Ovary (tissue), 9 donors: ENCODE data around the gene NAXD. TPM values are rescaled to one million over a fixed set of nuclear protein-coding genes. Genes with fewer than 3 reads are reported as not detected.

Experiments
- DNase-seq, 5 donors: peaks; one replicate each; pipeline ENCODE4 v3.0.0-alpha.2; 2019 to 2020
- H3K27ac ChIP-seq, 2 donors: fragments of 200-600 bp; one replicate each; pipeline versions ENCODE4 v1.5.1 to v1.8.0; 2019 to 2022
- H3K27me3 ChIP-seq: fragments of 200-600 bp; one replicate; pipeline ENCODE4 v1.8.0; 2022
- H3K36me3 ChIP-seq: fragments of 200-600 bp; sonication (generic); one replicate; pipeline ENCODE4 v1.5.1; 2019
- H3K4me1 ChIP-seq: one replicate; pipeline ENCODE4 v1.8.1; 2013; ENCODE audit warnings: mild to moderate bottlenecking, moderate library complexity; ENCODE audit not compliant: insufficient read depth
- H3K4me3 ChIP-seq: fragments of 200-600 bp; sonication (generic); one replicate; pipeline ENCODE4 v1.5.1; 2017
- H3K9me3 ChIP-seq, 2 donors: fragments of 200-600 bp in 1 of 2; sonication (generic) in 1 of 2; one replicate each; pipeline versions ENCODE4 v1.5.1 to v1.8.1; 2013 to 2019; ENCODE audit warnings: mild to moderate bottlenecking in 1 of 2, moderate library complexity in 1 of 2
- CTCF ChIP-seq, 3 donors: fragments of 450-650 bp in 2 of 3; fragments of 200-600 bp in 1 of 3; IDR thresholded peaks; one replicate each; pipeline versions ENCODE4 v1.5.1 to v1.8.0; 2016 to 2022; ENCODE audit warnings: antibody characterized with exemption in 3 of 3, mild to moderate bottlenecking in 1 of 3
- EP300 ChIP-seq: sonication (generic); formaldehyde crosslinking; IDR thresholded peaks from one replicate; pipeline ENCODE4 v1.6.1; 2017; ENCODE audit warnings: antibody characterized with exemption
- POLR2A ChIP-seq: fragments of 450-650 bp; IDR thresholded peaks from one replicate; pipeline ENCODE4 v1.6.1; 2017; ENCODE audit warnings: antibody characterized with exemption, mild to moderate bottlenecking, moderate library complexity
- WGBS, 3 donors: extraction: QIAGEN DNeasy Blood & Tissue Kit in 1 of 3; methylation state at CpG; one replicate each; pipeline versions ENCODE4 v1.1.5 to v1.1.7; 2013 to 2017; 5-methylcytosine and 5-hydroxymethylcytosine counted together
- intact Hi-C, 4 donors: fragments of 100-400 bp; cut with DNase I; formaldehyde crosslinking; loops; one replicate each; pipeline versions ENCODE4 v1.11.0 to v1.15.1; 2022 to 2023
- polyA plus RNA-seq, 2 donors: library from polyadenylated mRNA; stranded (reverse); fragments of 200-250 nt in 1 of 2; fragments of 350-450 nt in 1 of 2; fragmentation: Illumina TruSeq in 1 of 2; extraction: RNeasy Lipid Tissue Mini Kit (QIAGEN cat#74804) in 1 of 2; gene quantifications; one replicate each; pipeline ENCODE4 v1.2.3, GENCODE V29; 2013 to 2014
- total RNA-seq, 7 donors: library from RNA; depleted of rRNA in 2 of 7; stranded (reverse); fragments of >200 nt in 2 of 7; fragmentation: NEBNext Ultra II Directional in 3 of 7; extraction: Animal tissue kit (Norgen Biotek cat#: 25700) in 3 of 7; gene quantifications; one replicate each; pipeline versions ENCODE4 v1.1.0 to v1.2.4, GENCODE V29; 2016 to 2023
- donor health status: DM: no; HTN: no; CAD: no; lungs with moderate emphysema.
- donor health status: DM: no; HTN: no; CAD: no.
- donor health status: Bipolar disorder and iron deficiency.
- donor health status: DM: yes; HTN: yes; CAD: no.
- donor health status: DM: no; HTN: no; CAD: no.
- donor health status: DM: yes; HTN: yes; CAD: no.

NAXD gene
- total and polyA plus RNA-seq, 9 donors: 28.4 to 67.1 (median 48.5) TPM

DNA sequence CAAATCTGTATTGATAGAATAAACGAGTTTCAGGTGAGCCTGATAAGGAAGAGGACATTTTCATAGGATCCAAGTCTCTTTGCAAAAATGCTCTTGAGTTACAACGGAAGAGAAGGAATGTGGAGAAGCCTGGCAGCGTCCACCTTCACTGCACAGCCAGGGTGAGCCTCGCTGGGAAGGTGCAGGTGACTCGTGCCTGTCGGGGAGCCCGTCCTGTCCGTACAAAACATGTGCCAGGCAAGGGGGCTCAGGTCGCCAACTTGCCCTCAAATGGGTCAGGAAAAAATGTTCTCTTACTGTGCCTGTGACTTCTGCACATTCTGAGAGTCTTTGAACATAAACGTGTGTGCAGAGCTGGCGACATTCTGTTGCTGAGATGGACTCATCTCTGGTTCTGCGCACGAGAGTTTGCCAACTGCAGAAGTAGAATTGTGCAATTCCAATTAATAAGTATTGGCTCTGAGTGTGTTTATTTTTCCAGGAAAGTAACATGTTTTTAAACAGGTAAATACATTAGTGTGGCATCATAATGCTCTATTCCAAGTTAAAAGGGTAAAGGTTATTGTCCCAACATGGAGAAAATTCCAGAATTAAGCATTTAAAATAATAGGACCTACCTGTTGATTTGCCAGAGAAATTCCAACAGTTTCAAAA is 28.6 kb downstream of the NAXD start:
- no peaks in the 10 kb centered on the region for H3K27me3 ChIP-seq
- H3K4me3 ChIP-seq: no peak overlapping the region
- peaks cover 7% of the 10 kb centered on the region for H3K4me1 ChIP-seq
- H3K9me3 ChIP-seq: no peaks in the 10 kb centered on the region
- no peak for DNase-seq
- intact Hi-C loops: loop anchor here in 2 of 4 donors (10.0 kb wide), 2 partner anchors 61 to 271 kb away; partner anchors contain the start of genes ANKRD10 (in 1 of the 2) and CARS2 (in 1 of the 2)
- H3K36me3 ChIP-seq: no peaks in the 10 kb centered on the region
- H3K27ac ChIP-seq: no peak overlapping the region
- 75 to 80% (median 76%) methylated on average over 13 of the region's 13 CpGs for WGBS, 3 donors
- TF ChIP-seq EP300 (no peak), POLR2A (no peak), CTCF (IDR thresholded peaks at IDR 0.05) (no peak)

- H3K27ac ChIP-seq: no peak overlapping the region
- intact Hi-C loops: loop anchor here in 2 of 4 donors (10.0 kb wide), 2 partner anchors 60 to 270 kb away; partner anchors contain the start of genes ANKRD10 (in 1 of the 2) and CARS2 (in 1 of the 2)
- TF ChIP-seq CTCF (IDR thresholded peaks at IDR 0.05): no peak
- no peak for TF ChIP-seq EP300
- no peak for TF ChIP-seq POLR2A
- no peak overlapping the region for H3K4me3 ChIP-seq
- whole genome bisulfite sequencing, 3 donors: 22 to 46% (median 26%) methylated on average over 27 to 28 of the region's 28 CpGs
- no peaks in the 10 kb centered on the region for H3K36me3 ChIP-seq
- peak in 4 of 5 donors; percentile 65 to 78 (median 73) for DNase-seq
- peaks cover 7% of the 10 kb centered on the region for H3K4me1 ChIP-seq
- H3K27me3 ChIP-seq: no peaks in the 10 kb centered on the region
- no peaks in the 10 kb centered on the region for H3K9me3 ChIP-seq
Observed at GRCh38 chr13:110644892-110645521, 29.7 kb downstream of the NAXD start.

- intact Hi-C loops: loop anchor here in 2 of 4 donors (10.0 kb wide), 2 partner anchors 59 to 269 kb away; partner anchors contain the start of genes ANKRD10 (in 1 of the 2) and CARS2 (in 1 of the 2)
- Histone ChIP-seq H3K27ac (no peak overlapping the region), H3K9me3 (no peaks in the 10 kb centered on the region), H3K27me3 (no peaks in the 10 kb centered on the region), H3K4me1 (peaks cover 4% of the 10 kb centered on the region), H3K4me3 (no peak overlapping the region), H3K36me3 (no peaks in the 10 kb centered on the region)
- no peak for TF ChIP-seq CTCF (IDR thresholded peaks at IDR 0.05)
- no peak for TF ChIP-seq POLR2A
- no peak for TF ChIP-seq EP300
- DNase-seq: no peak
- 82 to 89% (median 85%) methylated on average over 13 to 15 of the region's 15 CpGs for WGBS, 3 donors
Observed at GRCh38 chr13:110645750-110646149, 30.4 kb downstream of the NAXD start.

DNA sequence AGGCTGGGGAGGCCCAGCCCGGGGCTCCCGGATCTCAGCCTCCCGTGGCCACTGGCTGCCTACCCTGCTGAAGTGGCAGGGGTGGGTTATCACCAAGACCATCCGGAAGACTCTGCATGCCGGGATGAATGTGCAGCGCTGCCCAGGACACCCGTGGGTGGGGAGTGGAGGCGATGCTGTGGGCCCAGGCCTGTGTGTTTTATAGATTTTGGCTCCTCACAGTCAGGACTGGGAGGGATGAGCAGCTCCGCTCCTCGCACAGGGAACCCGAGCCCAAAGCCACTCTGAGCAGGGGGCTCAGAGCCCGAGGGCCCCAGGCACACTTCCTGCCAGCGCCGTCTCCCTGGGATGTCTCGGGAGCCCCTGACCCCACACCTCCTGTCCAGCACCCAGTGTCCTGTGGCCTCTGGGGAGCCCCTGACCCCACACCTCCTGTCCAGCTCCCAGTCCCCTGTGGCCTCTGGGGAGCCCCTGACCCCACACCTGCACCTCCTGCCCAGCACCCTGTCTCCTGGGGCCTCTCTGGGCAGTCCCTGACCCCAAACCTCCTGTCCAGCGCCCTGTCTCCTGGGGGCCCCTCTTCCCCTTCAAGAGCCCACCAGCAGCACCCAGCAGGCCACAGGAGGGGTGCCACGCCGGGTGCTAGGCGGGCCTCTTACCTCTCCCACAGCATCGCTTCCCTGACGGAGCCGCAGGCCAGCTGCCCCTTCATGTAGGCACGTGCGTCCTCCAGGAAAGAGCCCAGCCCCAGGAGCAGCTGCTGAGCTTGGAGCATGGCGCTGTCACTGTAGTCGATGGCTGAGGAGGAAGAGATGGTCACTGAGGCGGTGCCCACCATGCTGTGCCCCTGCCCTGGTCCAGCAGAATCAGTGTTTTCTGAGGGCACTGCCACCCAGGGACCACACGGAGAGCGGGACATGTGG is 31.4 kb downstream of the NAXD start:
- Histone ChIP-seq H3K9me3 (no peaks in the 10 kb centered on the region), H3K4me3 (no peak overlapping the region), H3K4me1 (peaks cover 4% of the 10 kb centered on the region), H3K27ac (no peak overlapping the region), H3K27me3 (no peaks in the 10 kb centered on the region), H3K36me3 (no peaks in the 10 kb centered on the region)
- no peak for TF ChIP-seq CTCF (IDR thresholded peaks at IDR 0.05)
- no peak for TF ChIP-seq EP300
- TF ChIP-seq POLR2A: no peak
- WGBS, 3 donors: 90 to 91% (median 91%) methylated on average over 29 of the region's 29 CpGs
- intact Hi-C loops: loop anchor here in 2 of 4 donors (10.0 kb wide), 2 partner anchors 58 to 268 kb away; partner anchors contain the start of genes ANKRD10 (in 1 of the 2) and CARS2 (in 1 of the 2)
- DNase-seq: no peak
